Measurements from ENCODE around the gene CLDN22.

- TF ChIP-seq ASH2L (IDR thresholded peaks at IDR 0.05; ENCODE audit: low read length) (no peak), TBP (IDR thresholded peaks at IDR 0.05; ENCODE audit: low read depth, low read length) (no peak), CEBPB (IDR thresholded peaks at IDR 0.05; ENCODE audit: low read depth, low read length) (no peak), MAX (IDR thresholded peaks at IDR 0.05) (no peak), POLR2AphosphoS5 (IDR thresholded peaks at IDR 0.05; ENCODE audit: low read depth, low read length) (no peak), CTCF (IDR thresholded peaks at IDR 0.05; ENCODE audit: control extremely low read depth in 1 of 3, insufficient read depth in 1 of 3, low read depth in 1 of 3, low read length in 3 of 3) (no peak), CHD2 (IDR thresholded peaks at IDR 0.05; ENCODE audit: low read length) (no peak)
These were observed 17.3 kb upstream of the CLDN22 start for GRCh38 chr4:183337349-183337748.

Data from H1 (cell line).